Parathyroid adenoma (tissue), 2 donors: ENCODE data around the gene RIMBP3B.
"Not testable (repeated sequence)": the region's sequence is repeated elsewhere in the genome, so short reads cannot be mapped to it uniquely, and the experiment has no call there.

Source experiments
- H2AFZ ChIP-seq: fragments of 300-600 bp; sonication (generic); one replicate; pipeline ENCODE4 v1.7.0; 2017; ENCODE audit warnings: antibody characterized with exemption, mild to moderate bottlenecking
- H3K27ac ChIP-seq: fragments of 300-600 bp; sonication (generic); one replicate; pipeline ENCODE4 v1.7.0; 2017
- H3K27me3 ChIP-seq: fragments of 300-600 bp; sonication (generic); one replicate; pipeline ENCODE4 v1.7.0; 2017; ENCODE audit warnings: low read length; ENCODE audit not compliant: control insufficient read depth, insufficient read depth
- H3K36me3 ChIP-seq: fragments of 300-600 bp; sonication (generic); one replicate; pipeline ENCODE4 v1.7.0; 2017; ENCODE audit warnings: low read length; ENCODE audit not compliant: control insufficient read depth, insufficient read depth
- H3K4me1 ChIP-seq: fragments of 300-600 bp; sonication (generic); one replicate; pipeline ENCODE4 v1.7.0; 2017; ENCODE audit warnings: control low read depth
- H3K4me2 ChIP-seq: fragments of 300-600 bp; sonication (generic); one replicate; pipeline ENCODE4 v1.7.0; 2017; ENCODE audit warnings: low read length
- H3K4me3 ChIP-seq: fragments of 300-600 bp; sonication (generic); one replicate; pipeline ENCODE4 v1.7.0; 2017; ENCODE audit warnings: low read depth, low read length
- H3K79me2 ChIP-seq: fragments of 300-600 bp; sonication (generic); one replicate; pipeline ENCODE4 v1.7.0; 2017; ENCODE audit warnings: control low read depth
- H3K9ac ChIP-seq: fragments of 300-600 bp; sonication (generic); one replicate; pipeline ENCODE4 v1.7.0; 2017; ENCODE audit warnings: mild to moderate bottlenecking
- H3K9me3 ChIP-seq: fragments of 300-600 bp; sonication (generic); one replicate; pipeline ENCODE4 v1.7.0; 2017; ENCODE audit warnings: low read length; ENCODE audit not compliant: control insufficient read depth
- donor health status: primary hyperparathyroidism.

The RIMBP3B gene

GRCh38 chr22:21384468-21385357, 1.2 kb downstream of the RIMBP3B start:
- not testable (repeated sequence) for H3K27ac ChIP-seq, H3K27me3 ChIP-seq, H3K9ac ChIP-seq, H3K36me3 ChIP-seq, H3K9me3 ChIP-seq, H3K4me1 ChIP-seq, H3K4me2 ChIP-seq, H3K79me2 ChIP-seq, H3K4me3 ChIP-seq, H2AFZ ChIP-seq

GRCh38 chr22:21389480-21389879, 5.9 kb downstream of the RIMBP3B start:
- not testable (repeated sequence) for H3K27ac ChIP-seq, H2AFZ ChIP-seq, H3K27me3 ChIP-seq, H3K4me1 ChIP-seq, H3K4me3 ChIP-seq, H3K9ac ChIP-seq, H3K4me2 ChIP-seq, H3K36me3 ChIP-seq, H3K9me3 ChIP-seq, H3K79me2 ChIP-seq

GRCh38 chr22:21390013-21390412, 6.5 kb downstream of the RIMBP3B start:
- not testable (repeated sequence) for H3K79me2 ChIP-seq

GRCh38 chr22:21394613-21395012, 11.1 kb downstream of the RIMBP3B start:
- H3K4me2 ChIP-seq, H3K27ac ChIP-seq, H3K27me3 ChIP-seq, H3K4me3 ChIP-seq, H3K79me2 ChIP-seq, H3K9me3 ChIP-seq, H3K9ac ChIP-seq, H3K36me3 ChIP-seq, H3K4me1 ChIP-seq, H2AFZ ChIP-seq: not testable (repeated sequence)

More at GRCh38 chr22:21390013-21390412, 6.5 kb downstream of the RIMBP3B start:
- not testable (repeated sequence) for H3K4me1 ChIP-seq, H3K4me2 ChIP-seq, H3K27ac ChIP-seq, H3K9ac ChIP-seq, H3K36me3 ChIP-seq, H2AFZ ChIP-seq, H3K27me3 ChIP-seq, H3K9me3 ChIP-seq, H3K4me3 ChIP-seq

- H3K9me3 ChIP-seq, H3K27me3 ChIP-seq, H3K9ac ChIP-seq, H3K4me2 ChIP-seq, H2AFZ ChIP-seq, H3K36me3 ChIP-seq, H3K27ac ChIP-seq, H3K4me1 ChIP-seq, H3K4me3 ChIP-seq, H3K79me2 ChIP-seq: not testable (repeated sequence)
These were observed 17.8 kb downstream of the RIMBP3B start for GRCh38 chr22:21401197-21401969.

GRCh38 chr22:21402763-21403314, 19.3 kb downstream of the RIMBP3B start:
- not testable (repeated sequence) for H3K9ac ChIP-seq, H2AFZ ChIP-seq, H3K79me2 ChIP-seq, H3K4me3 ChIP-seq, H3K36me3 ChIP-seq, H3K27ac ChIP-seq, H3K4me2 ChIP-seq, H3K9me3 ChIP-seq, H3K27me3 ChIP-seq, H3K4me1 ChIP-seq

- not testable (repeated sequence) for H3K4me1 ChIP-seq
These were observed 23.6 kb downstream of the RIMBP3B start for GRCh38 chr22:21407139-21407538.

GRCh38 chr22:21407792-21408191, 24.2 kb downstream of the RIMBP3B start:
- not testable (repeated sequence) for H2AFZ ChIP-seq, H3K9me3 ChIP-seq, H3K79me2 ChIP-seq, H3K9ac ChIP-seq, H3K36me3 ChIP-seq, H3K4me2 ChIP-seq, H3K27ac ChIP-seq, H3K27me3 ChIP-seq, H3K4me1 ChIP-seq, H3K4me3 ChIP-seq

More at GRCh38 chr22:21407139-21407538, 23.6 kb downstream of the RIMBP3B start:
- H3K79me2 ChIP-seq, H2AFZ ChIP-seq, H3K27me3 ChIP-seq, H3K9ac ChIP-seq, H3K27ac ChIP-seq, H3K36me3 ChIP-seq, H3K4me3 ChIP-seq, H3K9me3 ChIP-seq, H3K4me2 ChIP-seq: not testable (repeated sequence)

- not testable (repeated sequence) for H3K27ac ChIP-seq, H3K4me3 ChIP-seq, H3K9ac ChIP-seq, H3K36me3 ChIP-seq, H3K9me3 ChIP-seq, H3K27me3 ChIP-seq, H3K4me1 ChIP-seq, H3K79me2 ChIP-seq, H3K4me2 ChIP-seq, H2AFZ ChIP-seq
These were observed 32.8 kb downstream of the RIMBP3B start for GRCh38 chr22:21416375-21416774.

GRCh38 chr22:21417227-21417746, 33.7 kb downstream of the RIMBP3B start, which contains the start of gene HIC2:
HIC2 (plus strand) TSS chr22:21417371; CDS start chr22:21442832, 25,461 bp downstream.
- H2AFZ ChIP-seq, H3K79me2 ChIP-seq, H3K9me3 ChIP-seq, H3K9ac ChIP-seq, H3K27ac ChIP-seq, H3K27me3 ChIP-seq, H3K36me3 ChIP-seq, H3K4me1 ChIP-seq, H3K4me2 ChIP-seq, H3K4me3 ChIP-seq: not testable (repeated sequence)
